Panc1 (cell line): ENCODE measurements around the gene MAP3K21. TPM values are rescaled to one million over a fixed set of nuclear protein-coding genes. Genes with fewer than 3 reads are reported as not detected.

Experiments used
- ATAC-seq: fragments of 200-7000 bp; cut with Tn5 transposase; 2 replicates; pipeline ENCODE4 v1.9.1; 2020; ENCODE audit warnings: mild to moderate bottlenecking, moderate library complexity
- BruUV-seq: library from RNA; stranded (reverse); fragments of 400-500 nt; replicated peaks from 2 replicates; lab custom pipeline; 2021; lab: Mats Ljungman, UMichigan
- CTCF ChIA-PET: fragments of 300-600 bp; sonication (Branson Sonifier 250); formaldehyde crosslinking; loops from one replicate; lab custom pipeline; 2022; ENCODE audit warnings: antibody characterized with exemption; lab: Charles Lee
- POLR2A ChIA-PET: fragments of 300-600 bp; sonication (Branson Sonifier 250); formaldehyde crosslinking; loops from one replicate; lab custom pipeline; 2022; ENCODE audit warnings: antibody characterized with exemption; lab: Charles Lee
- DNase-seq: peaks from one replicate; pipeline ENCODE4 v3.0.0-alpha.2; 2010; ENCODE audit warnings: low read depth, low spot score
- H3K27ac ChIP-seq: 2 replicates; pipeline ENCODE4 v1.5.1; 2011; ENCODE audit warnings: mild to moderate bottlenecking, low read length, inconsistent platforms
- H3K27me3 ChIP-seq: fragments of 200-500 bp; sonication (Bioruptor generic); 2 replicates; pipeline ENCODE4 v1.6.0; 2014; ENCODE audit warnings: low read length, inconsistent platforms; ENCODE audit not compliant: control insufficient read depth, insufficient read depth
- H3K36me3 ChIP-seq: fragments of 200-500 bp; sonication (Bioruptor generic); 2 replicates; pipeline ENCODE4 v1.5.1; 2014; ENCODE audit warnings: inconsistent platforms, mild to moderate bottlenecking, low read length, moderate library complexity; ENCODE audit not compliant: control insufficient read depth, insufficient read depth
- H3K4me1 ChIP-seq: 2 replicates; pipeline ENCODE4 v1.5.1; 2011; ENCODE audit warnings: inconsistent platforms, mild to moderate bottlenecking, low read length, moderate library complexity; ENCODE audit not compliant: control insufficient read depth, insufficient read depth
- H3K4me3 ChIP-seq, 2 experiments: 2 replicates each; pipeline ENCODE4 v1.5.1; 2011 to 2012; ENCODE audit warnings: low read depth in 2 of 2, low read length in 2 of 2, mild to moderate bottlenecking in 2 of 2, inconsistent platforms in 1 of 2, moderate library complexity in 1 of 2
- H3K9me3 ChIP-seq: fragments of 200-500 bp; sonication (Bioruptor generic); 2 replicates; pipeline ENCODE4 v1.5.1; 2014; ENCODE audit warnings: low read depth, mild to moderate bottlenecking, inconsistent platforms, low read length, moderate library complexity; ENCODE audit not compliant: control insufficient read depth, insufficient read depth
- POLR2AphosphoS5 ChIP-seq: IDR thresholded peaks from 2 replicates; pipeline ENCODE4 v1.6.1; 2012; ENCODE audit warnings: mild to moderate bottlenecking, low read depth, low read length, moderate library complexity
- SIN3A ChIP-seq: IDR thresholded peaks from 2 replicates; pipeline ENCODE4 v1.6.1; 2012; ENCODE audit warnings: low read depth, mild to moderate bottlenecking, low read length, moderate library complexity, borderline replicate concordance; ENCODE audit not compliant: insufficient read depth
- TCF7L2 ChIP-seq: IDR thresholded peaks from 2 replicates; pipeline ENCODE4 v1.6.1; 2011; ENCODE audit warnings: mild to moderate bottlenecking, low read depth, low read length, inconsistent platforms
- in situ Hi-C: cut with HindIII; loops from 2 replicates; pipeline ENCODE4 v1.10.0; 2016; ENCODE audit warnings: low sequenced_read_pairs, low pct_unique_long_range_greater_than_20kb
- intact Hi-C: fragments of 100-400 bp; cut with micrococcal nuclease; formaldehyde crosslinking; loops from one replicate; pipeline ENCODE4 v1.10.0; 2022; ENCODE audit not compliant: unreplicated experiment
- total RNA-seq: library from RNA; stranded (reverse); gene quantifications from one replicate; pipeline ENCODE4 v1.2.1, GENCODE V29; 2021; ENCODE audit not compliant: unreplicated experiment
- TF ChIP-seq, protein P1 (sequence below): fragments of 450-650 bp; IDR thresholded peaks from 2 replicates; pipeline ENCODE4 v1.5.1; 2017; ENCODE audit warnings: mild to moderate bottlenecking
- TF ChIP-seq, protein P2 (sequence below), 2 experiments: IDR thresholded peaks; 2 replicates each; pipeline ENCODE4 v1.6.1; 2011 to 2012; ENCODE audit warnings: low read depth in 2 of 2, control low read depth in 1 of 2, low read length in 1 of 2, mild to moderate bottlenecking in 1 of 2, moderate library complexity in 1 of 2; ENCODE audit not compliant: insufficient read depth in 1 of 2

The MAP3K21 gene
- total RNA-seq, 1 experiment from 2014 or later, result 3.1 TPM

DNA sequence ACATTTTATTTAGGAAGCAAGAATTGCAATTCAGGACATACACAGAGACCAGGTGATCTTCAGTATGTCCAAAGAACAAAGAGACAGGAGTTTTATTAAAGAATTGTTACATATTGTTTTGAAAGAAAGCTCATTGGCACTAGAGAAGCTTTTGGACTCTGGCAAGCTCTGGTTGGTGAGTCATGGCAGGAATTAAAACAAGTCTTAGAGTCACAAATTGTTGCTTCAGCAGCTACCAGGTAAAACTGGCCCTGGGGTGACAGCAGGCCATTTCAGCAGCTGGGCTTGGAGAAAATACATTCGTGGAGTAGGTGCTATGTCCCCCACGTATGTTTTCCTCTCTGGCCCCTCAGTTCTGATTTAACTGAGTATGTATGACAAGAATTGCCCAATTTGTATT lies 58.8 kb downstream of the MAP3K21 start:
- in situ Hi-C loops (no loop called here), intact Hi-C loops (no loop called here)
- no peaks in the 10 kb centered on the region for H3K9me3 ChIP-seq
- no TSS peak for BruUV-seq
- TF ChIP-seq, protein P1, sequence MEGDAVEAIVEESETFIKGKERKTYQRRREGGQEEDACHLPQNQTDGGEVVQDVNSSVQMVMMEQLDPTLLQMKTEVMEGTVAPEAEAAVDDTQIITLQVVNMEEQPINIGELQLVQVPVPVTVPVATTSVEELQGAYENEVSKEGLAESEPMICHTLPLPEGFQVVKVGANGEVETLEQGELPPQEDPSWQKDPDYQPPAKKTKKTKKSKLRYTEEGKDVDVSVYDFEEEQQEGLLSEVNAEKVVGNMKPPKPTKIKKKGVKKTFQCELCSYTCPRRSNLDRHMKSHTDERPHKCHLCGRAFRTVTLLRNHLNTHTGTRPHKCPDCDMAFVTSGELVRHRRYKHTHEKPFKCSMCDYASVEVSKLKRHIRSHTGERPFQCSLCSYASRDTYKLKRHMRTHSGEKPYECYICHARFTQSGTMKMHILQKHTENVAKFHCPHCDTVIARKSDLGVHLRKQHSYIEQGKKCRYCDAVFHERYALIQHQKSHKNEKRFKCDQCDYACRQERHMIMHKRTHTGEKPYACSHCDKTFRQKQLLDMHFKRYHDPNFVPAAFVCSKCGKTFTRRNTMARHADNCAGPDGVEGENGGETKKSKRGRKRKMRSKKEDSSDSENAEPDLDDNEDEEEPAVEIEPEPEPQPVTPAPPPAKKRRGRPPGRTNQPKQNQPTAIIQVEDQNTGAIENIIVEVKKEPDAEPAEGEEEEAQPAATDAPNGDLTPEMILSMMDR, result no peak
- TF ChIP-seq TCF7L2 (no peak), POLR2AphosphoS5 (no peak), SIN3A (no peak)
- TF ChIP-seq, protein P2, sequence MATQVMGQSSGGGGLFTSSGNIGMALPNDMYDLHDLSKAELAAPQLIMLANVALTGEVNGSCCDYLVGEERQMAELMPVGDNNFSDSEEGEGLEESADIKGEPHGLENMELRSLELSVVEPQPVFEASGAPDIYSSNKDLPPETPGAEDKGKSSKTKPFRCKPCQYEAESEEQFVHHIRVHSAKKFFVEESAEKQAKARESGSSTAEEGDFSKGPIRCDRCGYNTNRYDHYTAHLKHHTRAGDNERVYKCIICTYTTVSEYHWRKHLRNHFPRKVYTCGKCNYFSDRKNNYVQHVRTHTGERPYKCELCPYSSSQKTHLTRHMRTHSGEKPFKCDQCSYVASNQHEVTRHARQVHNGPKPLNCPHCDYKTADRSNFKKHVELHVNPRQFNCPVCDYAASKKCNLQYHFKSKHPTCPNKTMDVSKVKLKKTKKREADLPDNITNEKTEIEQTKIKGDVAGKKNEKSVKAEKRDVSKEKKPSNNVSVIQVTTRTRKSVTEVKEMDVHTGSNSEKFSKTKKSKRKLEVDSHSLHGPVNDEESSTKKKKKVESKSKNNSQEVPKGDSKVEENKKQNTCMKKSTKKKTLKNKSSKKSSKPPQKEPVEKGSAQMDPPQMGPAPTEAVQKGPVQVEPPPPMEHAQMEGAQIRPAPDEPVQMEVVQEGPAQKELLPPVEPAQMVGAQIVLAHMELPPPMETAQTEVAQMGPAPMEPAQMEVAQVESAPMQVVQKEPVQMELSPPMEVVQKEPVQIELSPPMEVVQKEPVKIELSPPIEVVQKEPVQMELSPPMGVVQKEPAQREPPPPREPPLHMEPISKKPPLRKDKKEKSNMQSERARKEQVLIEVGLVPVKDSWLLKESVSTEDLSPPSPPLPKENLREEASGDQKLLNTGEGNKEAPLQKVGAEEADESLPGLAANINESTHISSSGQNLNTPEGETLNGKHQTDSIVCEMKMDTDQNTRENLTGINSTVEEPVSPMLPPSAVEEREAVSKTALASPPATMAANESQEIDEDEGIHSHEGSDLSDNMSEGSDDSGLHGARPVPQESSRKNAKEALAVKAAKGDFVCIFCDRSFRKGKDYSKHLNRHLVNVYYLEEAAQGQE (IDR thresholded peaks at IDR 0.05; ENCODE audit: insufficient read depth in 1 of 2, low read depth in 2 of 2, low read length in 1 of 2), result no peak
- CTCF ChIA-PET, result no interaction called here
- no peaks in the 10 kb centered on the region for H3K4me1 ChIP-seq
- ATAC-seq, result no peak
- no peaks in the 10 kb centered on the region for H3K27me3 ChIP-seq
- no peak overlapping the region for H3K4me3 ChIP-seq
- no peaks in the 10 kb centered on the region for H3K36me3 ChIP-seq
- H3K27ac ChIP-seq, result no peak overlapping the region
- POLR2A ChIA-PET, result interaction anchor here (0.6 kb wide), 1 partner anchor 1169 kb away, joined by 20 read pairs; no protein-coding TSS in a partner anchor
- no peak for DNase-seq

DNA sequence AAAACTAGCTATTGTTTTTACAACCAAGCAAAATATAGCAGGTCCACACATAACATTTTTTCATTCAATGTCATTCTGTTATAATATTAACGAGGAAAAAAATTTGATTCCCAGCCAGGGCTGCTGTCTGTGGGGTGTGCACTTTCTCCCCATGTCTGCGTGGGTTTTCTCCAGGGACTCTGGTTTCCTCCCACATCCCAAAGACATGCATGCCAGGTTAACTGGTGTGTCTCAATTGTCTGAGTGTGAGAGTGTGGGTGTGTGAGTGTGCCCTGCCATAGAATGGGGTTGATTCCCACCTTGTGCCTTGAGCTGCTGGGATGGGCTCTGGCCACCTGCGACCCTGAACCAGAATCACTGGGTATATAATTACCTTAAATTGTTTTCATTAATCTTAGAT lies 60.1 kb downstream of the MAP3K21 start:
- in situ Hi-C loops, result no loop called here
- H3K9me3 ChIP-seq, result no peaks in the 10 kb centered on the region

More for the DNA sequence above, 60.1 kb downstream of the MAP3K21 start:
- ChIA-PET POLR2A (no interaction called here), CTCF (no interaction called here)
- no peaks in the 10 kb centered on the region for H3K36me3 ChIP-seq
- no peak overlapping the region for H3K27ac ChIP-seq
- intact Hi-C loops, result no loop called here
- no peaks in the 10 kb centered on the region for H3K27me3 ChIP-seq
- H3K4me1 ChIP-seq, result no peaks in the 10 kb centered on the region
- no peak for ATAC-seq
- TF ChIP-seq SIN3A (no peak), POLR2AphosphoS5 (no peak), TCF7L2 (no peak)
- TF ChIP-seq, protein P1, result no peak
- TF ChIP-seq, protein P2 (IDR thresholded peaks at IDR 0.05; ENCODE audit: insufficient read depth in 1 of 2, low read depth in 2 of 2, low read length in 1 of 2), result no peak
- no peak for DNase-seq
- no peak overlapping the region for H3K4me3 ChIP-seq
- BruUV-seq, result no TSS peak
